Body of pancreas (tissue), 4 donors: ENCODE data around the gene ATP8B2. TPM values are rescaled to one million over a fixed set of nuclear protein-coding genes. Genes with fewer than 3 reads are reported as not detected.
"Not testable (repeated sequence)": the region's sequence is repeated elsewhere in the genome, so short reads cannot be mapped to it uniquely, and the experiment has no call there.

Source experiments
- ATAC-seq: fragments of 150-250 bp; one replicate; pipeline ENCODE4 v1.9.1; 2016
- DNase-seq, 4 donors: peaks; one replicate each; pipeline ENCODE4 v3.0.0-alpha.2; 2019
- H3K27ac ChIP-seq, 4 donors: fragments of 200-600 bp; sonication (generic); 1 replicate in 3 of 4; 2 replicates in 1 of 4; pipeline versions ENCODE4 v1.5.1 to v1.6.1; 2016 to 2019; ENCODE audit warnings: mild to moderate bottlenecking in 1 of 4, mixed read lengths in 1 of 4, moderate library complexity in 1 of 4
- H3K27me3 ChIP-seq, 2 donors: fragments of 200-600 bp; sonication (generic); one replicate each; pipeline ENCODE4 v1.6.0; 2016; ENCODE audit warnings: mild to moderate bottlenecking in 1 of 2
- H3K36me3 ChIP-seq, 2 donors: fragments of 200-600 bp; sonication (generic); replicated peaks in 1 of 2; 2 replicates each; pipeline ENCODE4 v1.5.1; 2016; ENCODE audit warnings: low read depth in 2 of 2; ENCODE audit not compliant: insufficient read depth in 1 of 2
- H3K4me1 ChIP-seq: fragments of 200-600 bp; sonication (generic); one replicate; pipeline ENCODE4 v1.6.0; 2016
- H3K4me3 ChIP-seq, 2 donors: fragments of 200-600 bp; sonication (generic); 1 replicate in 1 of 2; 2 replicates in 1 of 2; pipeline ENCODE4 v1.5.1; 2016 to 2019
- H3K9me3 ChIP-seq, 3 donors: fragments of 200-600 bp; sonication (generic); 1 replicate in 2 of 3; 2 replicates in 1 of 3; pipeline ENCODE4 v1.5.1; 2016
- POLR2A ChIP-seq, 3 donors: fragments of 450-650 bp; IDR thresholded peaks; one replicate each; pipeline ENCODE4 v1.6.1; 2016; ENCODE audit warnings: antibody characterized with exemption in 3 of 3, mild to moderate bottlenecking in 2 of 3
- whole genome bisulfite sequencing, 2 donors: methylation state at CpG; one replicate each; pipeline ENCODE4 v1.1.5; 2017; 5-methylcytosine and 5-hydroxymethylcytosine counted together
- intact Hi-C: fragments of 100-400 bp; cut with DNase I; formaldehyde crosslinking; loops from one replicate; pipeline ENCODE4 v1.15.1; 2023
- total RNA-seq, 2 donors: library from RNA; depleted of rRNA; stranded (reverse); fragments of >200 nt; gene quantifications; one replicate each; pipeline ENCODE4 v1.1.0, GENCODE V29; 2016
- TF ChIP-seq, protein P1 (sequence below), 7 experiments: fragments of 450-650 bp in 4 of 7; fragments of 200-600 bp in 3 of 7; sonication (generic) in 3 of 7; IDR thresholded peaks; one replicate each; pipeline ENCODE4 v1.5.1; 2016 to 2019; ENCODE audit warnings: antibody characterized with exemption in 7 of 7

ATP8B2 gene
- total RNA-seq, 2 donors from 2014 or later = 10.9 to 16.3 TPM

- no peaks in the 10 kb centered on the region for H3K27me3 ChIP-seq
- ATAC-seq = no peak
- peaks cover 0 to 3% (median 0%) of the 10 kb centered on the region in 3 donors for H3K9me3 ChIP-seq
Observed at GRCh38 chr1:154316704-154317103, 8.6 kb upstream of the ATP8B2 start.

DNA sequence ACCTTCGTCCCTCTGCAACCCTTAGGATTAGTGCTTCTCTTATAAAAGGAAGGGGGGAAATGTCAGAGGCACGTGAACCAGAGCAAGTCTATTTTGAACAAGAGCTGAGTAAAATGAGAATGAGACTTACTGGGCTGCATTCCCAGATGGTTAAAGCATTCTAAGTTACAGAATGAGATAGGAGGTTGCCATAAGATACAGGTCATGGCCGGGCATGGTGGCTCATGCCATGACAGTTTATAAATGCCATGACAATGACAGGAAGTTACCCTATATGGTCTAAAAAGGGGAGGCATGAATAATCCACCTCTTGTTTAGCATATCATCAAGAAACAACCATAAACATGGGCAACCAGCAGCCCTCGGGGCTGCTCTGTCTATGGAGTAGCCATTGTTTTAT is 6.9 kb upstream of the ATP8B2 start:
- intact Hi-C loops = no loop called here
- Histone ChIP-seq H3K27ac (no peak overlapping the region), H3K36me3 (no peaks in the 10 kb centered on the region), H3K4me3 (no peak overlapping the region), H3K9me3 (peaks cover 0 to 3% (median 0%) of the 10 kb centered on the region in 3 donors), H3K4me1 (peaks cover 6% of the 10 kb centered on the region), H3K27me3 (no peaks in the 10 kb centered on the region)
- no peak for ATAC-seq
- no peak for TF ChIP-seq POLR2A (IDR thresholded peaks at IDR 0.05)
- TF ChIP-seq, protein P1, sequence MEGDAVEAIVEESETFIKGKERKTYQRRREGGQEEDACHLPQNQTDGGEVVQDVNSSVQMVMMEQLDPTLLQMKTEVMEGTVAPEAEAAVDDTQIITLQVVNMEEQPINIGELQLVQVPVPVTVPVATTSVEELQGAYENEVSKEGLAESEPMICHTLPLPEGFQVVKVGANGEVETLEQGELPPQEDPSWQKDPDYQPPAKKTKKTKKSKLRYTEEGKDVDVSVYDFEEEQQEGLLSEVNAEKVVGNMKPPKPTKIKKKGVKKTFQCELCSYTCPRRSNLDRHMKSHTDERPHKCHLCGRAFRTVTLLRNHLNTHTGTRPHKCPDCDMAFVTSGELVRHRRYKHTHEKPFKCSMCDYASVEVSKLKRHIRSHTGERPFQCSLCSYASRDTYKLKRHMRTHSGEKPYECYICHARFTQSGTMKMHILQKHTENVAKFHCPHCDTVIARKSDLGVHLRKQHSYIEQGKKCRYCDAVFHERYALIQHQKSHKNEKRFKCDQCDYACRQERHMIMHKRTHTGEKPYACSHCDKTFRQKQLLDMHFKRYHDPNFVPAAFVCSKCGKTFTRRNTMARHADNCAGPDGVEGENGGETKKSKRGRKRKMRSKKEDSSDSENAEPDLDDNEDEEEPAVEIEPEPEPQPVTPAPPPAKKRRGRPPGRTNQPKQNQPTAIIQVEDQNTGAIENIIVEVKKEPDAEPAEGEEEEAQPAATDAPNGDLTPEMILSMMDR (IDR thresholded peaks at IDR 0.05) = no peak
- DNase-seq = no peak
- WGBS, 2 donors = 54 to 72% methylated on average over 4 of the region's 4 CpGs

More at GRCh38 chr1:154316704-154317103, 8.6 kb upstream of the ATP8B2 start:
- TF ChIP-seq, protein P1 (IDR thresholded peaks at IDR 0.05) = no peak
- TF ChIP-seq POLR2A (IDR thresholded peaks at IDR 0.05) = no peak
- H3K4me1 ChIP-seq = peaks cover 6% of the 10 kb centered on the region
- H3K36me3 ChIP-seq = no peaks in the 10 kb centered on the region
- H3K27ac ChIP-seq = no peak overlapping the region
- DNase-seq = no peak
- H3K4me3 ChIP-seq = no peak overlapping the region
- WGBS, 2 donors = 86 to 87% methylated on average over 1 of the region's 1 CpG
- intact Hi-C loops = no loop called here

DNA sequence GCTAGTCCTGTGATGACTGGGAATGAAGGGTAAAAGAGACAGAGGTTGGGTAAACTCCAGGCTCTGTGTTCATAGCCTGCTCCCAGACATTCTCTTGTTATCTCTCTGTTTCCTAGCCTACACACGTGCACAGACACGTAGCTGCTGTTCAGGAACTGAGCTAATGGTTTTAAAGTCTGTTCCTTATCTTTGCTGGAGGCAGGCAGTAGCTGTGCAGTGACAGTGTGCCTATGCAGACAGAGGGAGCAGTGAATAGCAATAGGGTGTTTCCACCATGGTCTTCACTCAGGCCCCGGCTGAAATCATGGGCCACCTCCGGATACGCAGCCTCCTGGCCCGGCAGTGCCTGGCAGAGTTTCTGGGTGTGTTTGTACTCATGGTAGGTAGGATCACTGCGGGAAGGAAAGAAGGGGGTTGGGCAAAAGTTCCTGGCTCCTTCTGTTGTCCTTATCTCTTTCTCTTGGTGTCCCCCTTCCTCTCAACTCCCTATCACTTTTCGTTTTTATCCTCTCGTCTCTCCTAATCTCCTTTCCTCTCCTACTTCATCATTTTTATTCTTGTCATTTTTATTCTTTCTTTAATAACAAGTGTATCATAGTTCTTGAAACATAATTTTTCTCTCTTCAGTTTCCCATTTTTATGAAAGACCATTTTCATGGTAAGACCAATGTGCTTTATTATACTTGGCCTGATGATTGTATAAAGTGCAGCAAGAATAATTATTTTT is 4.3 kb upstream of the ATP8B2 start, which contains the start of gene AQP10:
Gene AQP10 (plus strand): TSS at position 212 of the 727 bp plus-strand sequence. CDS start 63 bp downstream, at position 275.
- no peak within 1 kb of the TSS for H3K27ac ChIP-seq
- peak in 2 of 4 donors; percentile 25 to 40 for DNase-seq

GRCh38 chr1:154321609-154321934 is 3.8 kb upstream of the ATP8B2 start:
- H3K36me3 ChIP-seq, ATAC-seq: not testable (repeated sequence)

More for the DNA sequence above, 4.3 kb upstream of the ATP8B2 start, which contains the start of gene AQP10:
- ATAC-seq = peak; percentile 47
- TF ChIP-seq POLR2A (IDR thresholded peaks at IDR 0.05) = no peak
- TF ChIP-seq, protein P1 (IDR thresholded peaks at IDR 0.05) = no peak
- peaks cover 0 to 3% (median 0%) of the 10 kb centered on the region in 3 donors for H3K9me3 ChIP-seq
- intact Hi-C loops = no loop called here
- no peak within 1 kb of the TSS for H3K4me3 ChIP-seq
- peaks cover 22% of the 10 kb centered on the region for H3K4me1 ChIP-seq
- no peaks in the 10 kb centered on the region for H3K36me3 ChIP-seq
- H3K27me3 ChIP-seq = no peaks in the 10 kb centered on the region
- WGBS, 2 donors = 14 to 27% methylated on average over 9 of the region's 9 CpGs

GRCh38 chr1:154323493-154323892 is 1.8 kb upstream of the ATP8B2 start:
- Histone ChIP-seq H3K27ac (no peak overlapping the region), H3K27me3 (no peaks in the 10 kb centered on the region), H3K4me1 (peaks cover 42% of the 10 kb centered on the region), H3K9me3 (no peaks in the 10 kb centered on the region), H3K36me3 (no peaks in the 10 kb centered on the region), H3K4me3 (no peak overlapping the region)
- DNase-seq = no peak
- intact Hi-C loops = no loop called here
- ATAC-seq = no peak
- TF ChIP-seq, protein P1 (IDR thresholded peaks at IDR 0.05) = no peak
- no peak for TF ChIP-seq POLR2A (IDR thresholded peaks at IDR 0.05)
- 60 to 72% methylated on average over 5 to 7 of the region's 7 CpGs for WGBS, 2 donors

More at GRCh38 chr1:154321609-154321934, 3.8 kb upstream of the ATP8B2 start:
- H3K27ac ChIP-seq, intact Hi-C loops, H3K27me3 ChIP-seq, H3K4me3 ChIP-seq, DNase-seq, H3K9me3 ChIP-seq: not testable (repeated sequence)
- H3K4me1 ChIP-seq = peaks cover 28% of the 10 kb centered on the region
